Endothelial cell of umbilical vein (primary cell): ENCODE results near the gene SENP8. TPM values are rescaled to one million over a fixed set of nuclear protein-coding genes. Genes with fewer than 3 reads are reported as not detected.

Experiments used
- BruUV-seq: library from RNA; stranded (reverse); fragments of 400-500 nt; replicated peaks from 2 replicates; lab custom pipeline; 2021; lab: Mats Ljungman, UMichigan
- CTCF ChIA-PET: fragments of 300-600, 350-600 bp; sonication (Branson Sonifier 250); formaldehyde crosslinking; loops from one replicate; lab custom pipeline; 2021; ENCODE audit warnings: antibody characterized with exemption, inconsistent platforms; lab: Charles Lee
- POLR2A ChIA-PET: fragments of 300-600, 350-600 bp; sonication (Branson Sonifier 250); formaldehyde crosslinking; loops from one replicate; lab custom pipeline; 2021; ENCODE audit warnings: antibody characterized with exemption, inconsistent platforms; lab: Charles Lee
- DNase-seq: peaks from one replicate; pipeline ENCODE4 v3.0.0-alpha.2; 2011; ENCODE audit warnings: low read depth, low spot score
- FAIRE-seq: peaks from 2 replicates; lab custom pipeline; 2011; peaks lifted over from hg19 to GRCh38; lab: Jason Lieb, UNC
- H2AFZ ChIP-seq: 2 replicates; pipeline ENCODE4 v1.6.0; 2012; ENCODE audit warnings: low read depth, low read length, control low read depth, inconsistent platforms
- H3K27ac ChIP-seq: 2 replicates; pipeline ENCODE4 v1.5.1; 2011; ENCODE audit warnings: low read depth, mild to moderate bottlenecking, control low read depth, low read length, moderate library complexity; ENCODE audit not compliant: insufficient read depth
- H3K27me3 ChIP-seq, 2 experiments: 2 replicates each; pipeline versions ENCODE4 v1.6.0 to v1.6.1; 2011; ENCODE audit warnings: low read length in 2 of 2, mixed read lengths in 1 of 2; ENCODE audit not compliant: control insufficient read depth in 2 of 2, insufficient read depth in 2 of 2
- H3K36me3 ChIP-seq, 2 experiments: 2 replicates in 1 of 2; 3 replicates in 1 of 2; pipeline ENCODE4 v1.5.1; 2011; ENCODE audit warnings: low read length in 2 of 2, mild to moderate bottlenecking in 1 of 2, moderate library complexity in 1 of 2; ENCODE audit not compliant: control insufficient read depth in 2 of 2, insufficient read depth in 2 of 2; ENCODE audit errors: extremely low read depth in 1 of 2
- H3K4me1 ChIP-seq: 3 replicates; pipeline ENCODE4 v1.5.1; 2011; ENCODE audit warnings: mild to moderate bottlenecking, low read length; ENCODE audit not compliant: control insufficient read depth, insufficient read depth; ENCODE audit errors: extremely low read depth
- H3K4me2 ChIP-seq: 2 replicates; pipeline ENCODE4 v1.6.1; 2011; ENCODE audit warnings: low read length, control low read depth, mixed read lengths; ENCODE audit not compliant: insufficient read depth
- H3K4me3 ChIP-seq, 3 experiments: fragments of 200-600 bp in 1 of 3; sonication (generic), shearing (Covaris generic) in 1 of 3; replicated peaks in 1 of 3; 2 replicates each; pipeline ENCODE4 v1.5.1; 2011 to 2016; ENCODE audit warnings: control low read depth in 3 of 3, low read length in 3 of 3, mild to moderate bottlenecking in 2 of 3, inconsistent platforms in 1 of 3, low read depth in 1 of 3, moderate library complexity in 1 of 3; ENCODE audit not compliant: insufficient read depth in 1 of 3
- H3K79me2 ChIP-seq: 2 replicates; pipeline ENCODE4 v1.6.0; 2012; ENCODE audit warnings: low read length, inconsistent platforms; ENCODE audit not compliant: control insufficient read depth, insufficient read depth
- H3K9ac ChIP-seq: replicated peaks from 2 replicates; pipeline ENCODE3; 2011; ENCODE audit warnings: low read length, control low read depth; ENCODE audit not compliant: insufficient read depth; ENCODE audit errors: extremely low read depth
- H3K9me1 ChIP-seq: replicated peaks from 3 replicates; pipeline ENCODE4 v1.6.0; 2011; ENCODE audit warnings: mild to moderate bottlenecking, low read length; ENCODE audit not compliant: control insufficient read depth, insufficient read depth; ENCODE audit errors: extremely low read depth
- H3K9me3 ChIP-seq: replicated peaks from 2 replicates; pipeline ENCODE4 v1.5.1; 2012; ENCODE audit warnings: low read length, inconsistent platforms; ENCODE audit not compliant: control insufficient read depth, insufficient read depth
- H4K20me1 ChIP-seq: replicated peaks from 2 replicates; pipeline ENCODE3; 2011; ENCODE audit warnings: mild to moderate bottlenecking, low read length; ENCODE audit not compliant: control insufficient read depth, insufficient read depth; ENCODE audit errors: extremely low read depth
- CTCF ChIP-seq, 2 donors: IDR thresholded peaks; 1 replicate in 1 of 2; 2 replicates in 1 of 2; pipeline ENCODE4 v1.5.1; 2011; ENCODE audit warnings: low read length in 2 of 2, mild to moderate bottlenecking in 2 of 2, moderate library complexity in 2 of 2, control low read depth in 1 of 2, inconsistent platforms in 1 of 2, low read depth in 1 of 2; ENCODE audit not compliant: insufficient read depth in 1 of 2; ENCODE audit errors: extremely low read depth in 1 of 2
- EZH2 ChIP-seq: IDR thresholded peaks from 2 replicates; pipeline ENCODE4 v1.6.1; 2012; ENCODE audit warnings: borderline replicate concordance, low read depth, mild to moderate bottlenecking, moderate library complexity, low read length, inconsistent platforms; ENCODE audit not compliant: severe bottlenecking
- FOS ChIP-seq: IDR thresholded peaks from 2 replicates; pipeline ENCODE4 v1.6.1; 2011; ENCODE audit warnings: mild to moderate bottlenecking, low read length, moderate library complexity, borderline replicate concordance; ENCODE audit not compliant: insufficient read depth
- GATA2 ChIP-seq: IDR thresholded peaks from 2 replicates; pipeline ENCODE4 v1.7.0; 2011; ENCODE audit warnings: low read depth, mild to moderate bottlenecking, moderate library complexity, mixed read lengths, low read length; ENCODE audit not compliant: insufficient read length, insufficient read depth
- JUN ChIP-seq: IDR thresholded peaks from 2 replicates; pipeline ENCODE4 v1.6.1; 2011; ENCODE audit warnings: borderline replicate concordance, low read depth; ENCODE audit not compliant: insufficient read length, insufficient read depth
- MYC ChIP-seq: IDR thresholded peaks from one replicate; pipeline ENCODE4 v1.6.1; 2011; ENCODE audit warnings: mild to moderate bottlenecking, low read depth, low read length
- POLR2A ChIP-seq: IDR thresholded peaks from 2 replicates; pipeline ENCODE4 v1.6.1; 2012; ENCODE audit warnings: low read depth, mild to moderate bottlenecking, control low read depth, low read length
- POLR2AphosphoS5 ChIP-seq: IDR thresholded peaks from 2 replicates; pipeline ENCODE4 v1.6.1; 2012; ENCODE audit warnings: low read depth, mild to moderate bottlenecking, control low read depth, low read length, moderate library complexity; ENCODE audit not compliant: insufficient read depth
- dilution Hi-C: fragments of 300-500 bp; cut with MboI; formaldehyde crosslinking; loops from one replicate; pipeline ENCODE4 v1.15.0; 2019; ENCODE audit warnings: low sequenced_read_pairs; ENCODE audit not compliant: extremely low pct_ligation_motif_present
- intact Hi-C: fragments of 100-400 bp; cut with micrococcal nuclease; formaldehyde crosslinking; loops from one replicate; pipeline ENCODE4 v1.10.0; 2022
- polyA plus RNA-seq, 4 experiments: library from polyadenylated mRNA; depleted of rRNA in 3 of 4; stranded (reverse) in 3 of 4; unstranded in 1 of 4; fragments of >200 nt; gene quantifications; 2 replicates each; pipeline versions ENCODE4 v1.2.1 to v1.2.3, GENCODE V29; 2011 to 2012; ENCODE audit warnings: missing spikeins in 1 of 4
- total RNA-seq: library from RNA; stranded (reverse); gene quantifications from 2 replicates; pipeline ENCODE4 v1.2.3, GENCODE V29; 2021
- TF ChIP-seq, protein P1 (sequence below): IDR thresholded peaks from 2 replicates; pipeline ENCODE4 v1.6.1; 2011; ENCODE audit not compliant: insufficient read depth, insufficient read length

Gene SENP8
- total and polyA plus RNA-seq, 2 donors (not counting 3 experiments of a cell fraction or from before 2014, with no cell fraction given): 0.91 to 1.3 TPM

DNA sequence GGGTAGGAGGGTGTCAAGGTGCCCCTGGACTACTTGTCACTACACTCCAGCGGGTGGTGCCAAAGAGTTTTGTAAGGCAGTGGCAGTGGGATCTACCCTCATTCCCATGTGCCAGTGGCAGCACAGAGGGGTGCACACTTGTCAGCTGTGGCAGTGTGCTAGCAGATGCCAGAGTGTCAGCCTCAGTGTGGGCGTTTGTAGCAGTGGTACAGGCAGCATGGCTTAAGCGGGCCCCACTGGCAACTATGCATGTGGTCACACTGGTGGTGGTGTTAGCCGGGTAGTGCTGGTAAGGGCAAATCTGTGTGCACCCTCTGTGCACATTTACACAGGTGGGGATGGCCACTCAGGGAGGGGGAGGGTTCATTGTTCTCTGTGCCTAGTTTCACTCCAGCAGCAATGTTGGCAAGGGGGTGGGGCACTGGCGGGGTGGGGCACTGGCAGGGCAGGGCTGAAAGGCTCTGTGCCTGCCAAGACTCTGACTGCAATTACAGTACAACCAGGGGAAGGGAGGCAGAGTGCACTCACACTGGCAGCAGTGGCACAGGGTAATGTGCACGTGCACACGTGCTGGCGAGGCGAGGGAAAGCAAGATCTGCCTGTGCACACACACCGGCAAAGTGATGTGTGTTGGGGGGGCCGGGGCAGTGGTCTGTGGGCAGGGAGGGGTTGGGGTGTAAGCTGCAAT, 32.0 kb upstream of the SENP8 start:
- ChIA-PET POLR2A (no interaction called here), CTCF (no interaction called here)
- BruUV-seq: no TSS peak
- Histone ChIP-seq H3K27ac (no peak overlapping the region), H2AFZ (no peak overlapping the region), H3K9ac (no peak overlapping the region), H3K27me3 (no peaks in the 10 kb centered on the region), H3K9me3 (no peaks in the 10 kb centered on the region), H3K4me3 (no peak overlapping the region), H3K79me2 (no peaks in the 10 kb centered on the region), H3K4me2 (no peak overlapping the region), H3K4me1 (no peaks in the 10 kb centered on the region), H3K36me3 (no peaks in the 10 kb centered on the region), H3K9me1 (no peaks in the 10 kb centered on the region), H4K20me1 (no peaks in the 10 kb centered on the region)
- intact Hi-C loops (no loop called here), dilution Hi-C loops (no loop called here)
- DNase-seq: no peak
- TF ChIP-seq CTCF (IDR thresholded peaks at IDR 0.05; ENCODE audit: extremely low read depth in 1 of 2, insufficient read depth in 1 of 2, low read depth in 1 of 2, low read length in 2 of 2) (no peak), GATA2 (no peak)
- FAIRE-seq: no peak

- Histone ChIP-seq H3K9ac (no peak overlapping the region), H3K4me3 (no peak overlapping the region), H3K4me1 (no peaks in the 10 kb centered on the region), H3K27ac (no peak overlapping the region), H3K36me3 (no peaks in the 10 kb centered on the region), H3K9me1 (no peaks in the 10 kb centered on the region), H3K9me3 (no peaks in the 10 kb centered on the region), H4K20me1 (no peaks in the 10 kb centered on the region), H3K79me2 (no peaks in the 10 kb centered on the region), H3K4me2 (no peak overlapping the region), H3K27me3 (no peaks in the 10 kb centered on the region), H2AFZ (no peak overlapping the region)
- intact Hi-C loops: no loop called here
- ChIA-PET CTCF (no interaction called here), POLR2A (no interaction called here)
- dilution Hi-C loops: no loop called here
- TF ChIP-seq EZH2: no peak
- TF ChIP-seq MYC: no peak
- no peak for TF ChIP-seq POLR2AphosphoS5
- no peak for TF ChIP-seq GATA2
- TF ChIP-seq, protein P1, sequence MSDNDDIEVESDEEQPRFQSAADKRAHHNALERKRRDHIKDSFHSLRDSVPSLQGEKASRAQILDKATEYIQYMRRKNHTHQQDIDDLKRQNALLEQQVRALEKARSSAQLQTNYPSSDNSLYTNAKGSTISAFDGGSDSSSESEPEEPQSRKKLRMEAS: no peak
- TF ChIP-seq POLR2A: no peak
- TF ChIP-seq FOS: no peak
- TF ChIP-seq CTCF (IDR thresholded peaks at IDR 0.05; ENCODE audit: extremely low read depth in 1 of 2, insufficient read depth in 1 of 2, low read depth in 1 of 2, low read length in 2 of 2): no peak
- no peak for TF ChIP-seq JUN
- BruUV-seq: no TSS peak
- FAIRE-seq (no peak), DNase-seq (no peak)
Measured at GRCh38 chr15:72086920-72087648, 31.1 kb upstream of the SENP8 start.
